GM19351 (cell line): ENCODE measurements around the gene PBXIP1.
"Not testable (repeated sequence)": the region's sequence is repeated elsewhere in the genome, so short reads cannot be mapped to it uniquely, and the experiment has no call there.

Experiments
- ATAC-seq: cut with Tn5 transposase; IDR thresholded peaks from one replicate; pipeline ENCODE4 v1.9.1; 2021; ENCODE audit warnings: mild to moderate bottlenecking, moderate library complexity; ENCODE audit not compliant: unreplicated experiment

Gene PBXIP1

GRCh38 chr1:154955718-154956543 is at the start of gene PBXIP1:
Gene PBXIP1 (minus strand): TSS chr1:154956099. CDS start chr1:154953721, 2,378 bp downstream.
- ATAC-seq, result peak; percentile 72

- ATAC-seq, result no peak
These were observed 49.4 kb upstream of the PBXIP1 start for GRCh38 chr1:155005076-155006011.

GRCh38 chr1:155004352-155005075 is 48.6 kb upstream of the PBXIP1 start:
- ATAC-seq, result no peak

- no peak for ATAC-seq
These were observed 48.0 kb upstream of the PBXIP1 start for GRCh38 chr1:155003766-155004351.

GRCh38 chr1:155003227-155003765 is 47.4 kb upstream of the PBXIP1 start:
- no peak for ATAC-seq

GRCh38 chr1:155002464-155003226 is 46.7 kb upstream of the PBXIP1 start, which contains the start of gene ZBTB7B:
Gene ZBTB7B (plus strand): TSS chr1:155002802. CDS start chr1:155014661, 11,859 bp downstream.
- no peak for ATAC-seq

- ATAC-seq, result peak; percentile 49
These were observed 46.0 kb upstream of the PBXIP1 start for GRCh38 chr1:155001675-155002463.

- no peak for ATAC-seq
These were observed 45.5 kb upstream of the PBXIP1 start for GRCh38 chr1:155001425-155001674.

- ATAC-seq, result peak; percentile 49
These were observed 45.0 kb upstream of the PBXIP1 start for GRCh38 chr1:155000726-155001424.

- no peak for ATAC-seq
These were observed 44.5 kb upstream of the PBXIP1 start for GRCh38 chr1:155000411-155000725.

- ATAC-seq, result no peak
These were observed 43.9 kb upstream of the PBXIP1 start for GRCh38 chr1:154999571-155000410.

GRCh38 chr1:154998818-154999570 is 43.1 kb upstream of the PBXIP1 start:
- no peak for ATAC-seq

- ATAC-seq, result no peak
These were observed 42.4 kb upstream of the PBXIP1 start for GRCh38 chr1:154998201-154998780.

- ATAC-seq, result no peak
These were observed 41.2 kb upstream of the PBXIP1 start for GRCh38 chr1:154996966-154997701.

- ATAC-seq, result not testable (repeated sequence)
These were observed 39.5 kb upstream of the PBXIP1 start for GRCh38 chr1:154995301-154995983.
